Hepatocyte (in vitro differentiated cells): ENCODE results near the gene TM4SF20. TPM values are rescaled to one million over a fixed set of nuclear protein-coding genes. Genes with fewer than 3 reads are reported as not detected.

Experiments
- DNase-seq: peaks from one replicate; pipeline ENCODE4 v3.0.0-alpha.2; 2016; ENCODE audit warnings: low spot score
- H2AFZ ChIP-seq: fragments of 200-600 bp; sonication (generic); 2 replicates; pipeline ENCODE4 v1.6.0; 2016; ENCODE audit warnings: antibody characterized with exemption, mild to moderate bottlenecking
- H3K27ac ChIP-seq: fragments of 200-600 bp; sonication (generic); 2 replicates; pipeline ENCODE4 v1.5.1; 2016; ENCODE audit warnings: mild to moderate bottlenecking
- H3K27me3 ChIP-seq: fragments of 200-600 bp; sonication (generic); 2 replicates; pipeline ENCODE4 v1.6.1; 2016
- H3K36me3 ChIP-seq: fragments of 200-600 bp; sonication (generic); replicated peaks from 2 replicates; pipeline ENCODE4 v1.5.1; 2016; ENCODE audit warnings: low read depth; ENCODE audit not compliant: insufficient read depth
- H3K4me1 ChIP-seq: fragments of 200-600 bp; sonication (generic); 2 replicates; pipeline ENCODE4 v1.5.1; 2016; ENCODE audit warnings: mild to moderate bottlenecking, moderate library complexity; ENCODE audit not compliant: insufficient read depth
- H3K4me2 ChIP-seq: fragments of 200-600 bp; sonication (generic); 2 replicates; pipeline ENCODE4 v1.6.0; 2016
- H3K4me3 ChIP-seq: fragments of 200-600 bp; sonication (generic); 2 replicates; pipeline ENCODE4 v1.5.1; 2016; ENCODE audit warnings: mild to moderate bottlenecking
- H3K79me2 ChIP-seq: fragments of 200-600 bp; sonication (generic); 2 replicates; pipeline ENCODE4 v1.6.0; 2017; ENCODE audit warnings: mild to moderate bottlenecking
- H3K9me2 ChIP-seq: fragments of 200-600 bp; sonication (generic); replicated peaks from 2 replicates; pipeline ENCODE4 v1.6.0; 2017; ENCODE audit warnings: mild to moderate bottlenecking; ENCODE audit not compliant: insufficient read depth
- H3K9me3 ChIP-seq: fragments of 200-600 bp; sonication (generic); 2 replicates; pipeline ENCODE4 v1.5.1; 2016; ENCODE audit warnings: low read depth, mild to moderate bottlenecking
- H4K20me1 ChIP-seq: fragments of 200-600 bp; sonication (generic); 2 replicates; pipeline ENCODE4 v1.6.0; 2016; ENCODE audit warnings: mild to moderate bottlenecking; ENCODE audit not compliant: insufficient read depth, poor library complexity, severe bottlenecking
- CTCF ChIP-seq: fragments of 200-600 bp; sonication (generic); IDR thresholded peaks from 2 replicates; pipeline ENCODE4 v1.5.1; 2016; ENCODE audit warnings: antibody characterized with exemption, mild to moderate bottlenecking; ENCODE audit not compliant: poor library complexity
- EZH2 ChIP-seq: fragments of 200-600 bp; sonication (generic); IDR thresholded peaks from 2 replicates; pipeline ENCODE4 v1.6.1; 2016; ENCODE audit warnings: antibody characterized with exemption, mild to moderate bottlenecking, borderline replicate concordance
- EZH2phosphoT487 ChIP-seq: fragments of 200-600 bp; sonication (generic); IDR thresholded peaks from one replicate; pipeline ENCODE4 v1.6.1; 2018; ENCODE audit warnings: antibody characterized with exemption, mild to moderate bottlenecking, low read depth, moderate library complexity; ENCODE audit not compliant: unreplicated experiment, severe bottlenecking
- WGBS: methylation state at CpG from one replicate; pipeline ENCODE4 v1.1.6; 2016; ENCODE audit warnings: low lambda C conversion rate; ENCODE audit errors: missing lambda C conversion rate; 5-methylcytosine and 5-hydroxymethylcytosine counted together
- polyA plus RNA-seq: library from polyadenylated mRNA; unstranded; fragments of >200 nt; fragmentation: Nextera tagmentation; extraction: Ambion mirVana; gene quantifications from 2 replicates; pipeline ENCODE4 v1.2.1, GENCODE V29; 2016
- total RNA-seq: library from RNA; depleted of rRNA; stranded (reverse); fragments of >200 nt; gene quantifications from 2 replicates; pipeline ENCODE4 v1.2.3, GENCODE V29; 2014

TM4SF20 gene
- total and polyA plus RNA-seq, 2 experiments from 2014 or later, result 14.2 to 46.6 TPM

DNA sequence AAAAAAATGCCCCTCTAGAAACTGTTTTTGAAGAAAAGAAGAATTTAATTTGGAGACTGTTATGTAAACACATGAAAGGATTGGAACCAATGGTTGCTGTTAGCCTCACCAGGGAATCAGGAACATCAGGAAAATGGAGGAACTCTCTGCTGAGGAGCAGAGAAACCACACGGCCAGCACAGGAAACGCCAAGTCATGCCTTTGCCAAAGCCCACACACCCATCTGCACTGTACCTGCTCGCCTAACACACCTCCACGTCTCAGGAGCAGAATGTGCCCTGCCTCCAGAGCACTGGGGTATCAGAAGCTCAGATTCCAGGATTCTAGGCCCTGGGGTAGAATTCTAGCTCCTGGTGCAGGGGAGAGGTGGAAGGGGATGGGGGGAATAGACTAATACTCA is 18.5 kb upstream of the TM4SF20 start:
- no peaks in the 10 kb centered on the region for H3K36me3 ChIP-seq
- H3K79me2 ChIP-seq, result no peaks in the 10 kb centered on the region
- 82% methylated on average over 4 of the region's 4 CpGs for WGBS
- DNase-seq, result no peak
- no peak overlapping the region for H3K4me3 ChIP-seq
- H3K27me3 ChIP-seq, result no peaks in the 10 kb centered on the region
- TF ChIP-seq EZH2phosphoT487 (no peak), CTCF (no peak), EZH2 (no peak)
- H3K4me1 ChIP-seq, result peaks cover 8% of the 10 kb centered on the region
- H3K4me2 ChIP-seq, result no peak overlapping the region
- H3K9me2 ChIP-seq, result no peaks in the 10 kb centered on the region
- H3K9me3 ChIP-seq, result no peaks in the 10 kb centered on the region
- H3K27ac ChIP-seq, result no peak overlapping the region
- no peaks in the 10 kb centered on the region for H4K20me1 ChIP-seq
- no peak overlapping the region for H2AFZ ChIP-seq

- Histone ChIP-seq H3K4me3 (no peak overlapping the region), H2AFZ (no peak overlapping the region), H3K4me2 (no peak overlapping the region), H3K9me3 (no peaks in the 10 kb centered on the region), H3K79me2 (no peaks in the 10 kb centered on the region), H3K27ac (no peak overlapping the region), H4K20me1 (no peaks in the 10 kb centered on the region), H3K9me2 (no peaks in the 10 kb centered on the region), H3K36me3 (no peaks in the 10 kb centered on the region), H3K27me3 (no peaks in the 10 kb centered on the region), H3K4me1 (peaks cover 3% of the 10 kb centered on the region)
- TF ChIP-seq CTCF (no peak), EZH2phosphoT487 (no peak), EZH2 (no peak)
- no peak for DNase-seq
- 93% methylated on average over 1 of the region's 1 CpG for WGBS
These were observed 16.4 kb upstream of the TM4SF20 start for GRCh38 chr2:227395556-227395955.

GRCh38 chr2:227394401-227394800 is 15.3 kb upstream of the TM4SF20 start:
- Histone ChIP-seq H3K9me3 (no peaks in the 10 kb centered on the region), H3K9me2 (no peaks in the 10 kb centered on the region), H3K4me1 (no peaks in the 10 kb centered on the region), H3K27me3 (no peaks in the 10 kb centered on the region), H3K79me2 (no peaks in the 10 kb centered on the region), H3K27ac (no peak overlapping the region), H3K4me2 (no peak overlapping the region), H3K36me3 (no peaks in the 10 kb centered on the region), H2AFZ (no peak overlapping the region), H3K4me3 (no peak overlapping the region), H4K20me1 (no peaks in the 10 kb centered on the region)
- 100% methylated on average over 2 of the region's 2 CpGs for WGBS
- TF ChIP-seq CTCF (no peak), EZH2 (no peak), EZH2phosphoT487 (no peak)
- no peak for DNase-seq
